Endothelial cell of umbilical vein (primary cell): Measurements from ENCODE around the gene MGP. TPM values are rescaled to one million over a fixed set of nuclear protein-coding genes. Genes with fewer than 3 reads are reported as not detected.

Experiments used
- BruUV-seq: library from RNA; stranded (reverse); fragments of 400-500 nt; replicated peaks from 2 replicates; lab custom pipeline; 2021; lab: Mats Ljungman, UMichigan
- CTCF ChIA-PET: fragments of 300-600, 350-600 bp; sonication (Branson Sonifier 250); formaldehyde crosslinking; loops from one replicate; lab custom pipeline; 2021; ENCODE audit warnings: antibody characterized with exemption, inconsistent platforms; lab: Charles Lee
- POLR2A ChIA-PET: fragments of 300-600, 350-600 bp; sonication (Branson Sonifier 250); formaldehyde crosslinking; loops from one replicate; lab custom pipeline; 2021; ENCODE audit warnings: antibody characterized with exemption, inconsistent platforms; lab: Charles Lee
- DNase-seq: peaks from one replicate; pipeline ENCODE4 v3.0.0-alpha.2; 2011; ENCODE audit warnings: low read depth, low spot score
- FAIRE-seq: peaks from 2 replicates; lab custom pipeline; 2011; peaks lifted over from hg19 to GRCh38; lab: Jason Lieb, UNC
- H2AFZ ChIP-seq: 2 replicates; pipeline ENCODE4 v1.6.0; 2012; ENCODE audit warnings: low read depth, low read length, control low read depth, inconsistent platforms
- H3K27ac ChIP-seq: 2 replicates; pipeline ENCODE4 v1.5.1; 2011; ENCODE audit warnings: low read depth, mild to moderate bottlenecking, control low read depth, low read length, moderate library complexity; ENCODE audit not compliant: insufficient read depth
- H3K27me3 ChIP-seq, 2 experiments: 2 replicates each; pipeline versions ENCODE4 v1.6.0 to v1.6.1; 2011; ENCODE audit warnings: low read length in 2 of 2, mixed read lengths in 1 of 2; ENCODE audit not compliant: control insufficient read depth in 2 of 2, insufficient read depth in 2 of 2
- H3K36me3 ChIP-seq, 2 experiments: 2 replicates in 1 of 2; 3 replicates in 1 of 2; pipeline ENCODE4 v1.5.1; 2011; ENCODE audit warnings: low read length in 2 of 2, mild to moderate bottlenecking in 1 of 2, moderate library complexity in 1 of 2; ENCODE audit not compliant: control insufficient read depth in 2 of 2, insufficient read depth in 2 of 2; ENCODE audit errors: extremely low read depth in 1 of 2
- H3K4me1 ChIP-seq: 3 replicates; pipeline ENCODE4 v1.5.1; 2011; ENCODE audit warnings: mild to moderate bottlenecking, low read length; ENCODE audit not compliant: control insufficient read depth, insufficient read depth; ENCODE audit errors: extremely low read depth
- H3K4me2 ChIP-seq: 2 replicates; pipeline ENCODE4 v1.6.1; 2011; ENCODE audit warnings: low read length, control low read depth, mixed read lengths; ENCODE audit not compliant: insufficient read depth
- H3K4me3 ChIP-seq, 3 experiments: fragments of 200-600 bp in 1 of 3; sonication (generic), shearing (Covaris generic) in 1 of 3; replicated peaks in 1 of 3; 2 replicates each; pipeline ENCODE4 v1.5.1; 2011 to 2016; ENCODE audit warnings: control low read depth in 3 of 3, low read length in 3 of 3, mild to moderate bottlenecking in 2 of 3, inconsistent platforms in 1 of 3, low read depth in 1 of 3, moderate library complexity in 1 of 3; ENCODE audit not compliant: insufficient read depth in 1 of 3
- H3K79me2 ChIP-seq: 2 replicates; pipeline ENCODE4 v1.6.0; 2012; ENCODE audit warnings: low read length, inconsistent platforms; ENCODE audit not compliant: control insufficient read depth, insufficient read depth
- H3K9ac ChIP-seq: replicated peaks from 2 replicates; pipeline ENCODE3; 2011; ENCODE audit warnings: low read length, control low read depth; ENCODE audit not compliant: insufficient read depth; ENCODE audit errors: extremely low read depth
- H3K9me1 ChIP-seq: replicated peaks from 3 replicates; pipeline ENCODE4 v1.6.0; 2011; ENCODE audit warnings: mild to moderate bottlenecking, low read length; ENCODE audit not compliant: control insufficient read depth, insufficient read depth; ENCODE audit errors: extremely low read depth
- H3K9me3 ChIP-seq: replicated peaks from 2 replicates; pipeline ENCODE4 v1.5.1; 2012; ENCODE audit warnings: low read length, inconsistent platforms; ENCODE audit not compliant: control insufficient read depth, insufficient read depth
- H4K20me1 ChIP-seq: replicated peaks from 2 replicates; pipeline ENCODE3; 2011; ENCODE audit warnings: mild to moderate bottlenecking, low read length; ENCODE audit not compliant: control insufficient read depth, insufficient read depth; ENCODE audit errors: extremely low read depth
- FOS ChIP-seq: IDR thresholded peaks from 2 replicates; pipeline ENCODE4 v1.6.1; 2011; ENCODE audit warnings: mild to moderate bottlenecking, low read length, moderate library complexity, borderline replicate concordance; ENCODE audit not compliant: insufficient read depth
- GATA2 ChIP-seq: IDR thresholded peaks from 2 replicates; pipeline ENCODE4 v1.7.0; 2011; ENCODE audit warnings: low read depth, mild to moderate bottlenecking, moderate library complexity, mixed read lengths, low read length; ENCODE audit not compliant: insufficient read length, insufficient read depth
- JUN ChIP-seq: IDR thresholded peaks from 2 replicates; pipeline ENCODE4 v1.6.1; 2011; ENCODE audit warnings: borderline replicate concordance, low read depth; ENCODE audit not compliant: insufficient read length, insufficient read depth
- POLR2A ChIP-seq: IDR thresholded peaks from 2 replicates; pipeline ENCODE4 v1.6.1; 2012; ENCODE audit warnings: low read depth, mild to moderate bottlenecking, control low read depth, low read length
- POLR2AphosphoS5 ChIP-seq: IDR thresholded peaks from 2 replicates; pipeline ENCODE4 v1.6.1; 2012; ENCODE audit warnings: low read depth, mild to moderate bottlenecking, control low read depth, low read length, moderate library complexity; ENCODE audit not compliant: insufficient read depth
- dilution Hi-C: fragments of 300-500 bp; cut with MboI; formaldehyde crosslinking; loops from one replicate; pipeline ENCODE4 v1.15.0; 2019; ENCODE audit warnings: low sequenced_read_pairs; ENCODE audit not compliant: extremely low pct_ligation_motif_present
- intact Hi-C: fragments of 100-400 bp; cut with micrococcal nuclease; formaldehyde crosslinking; loops from one replicate; pipeline ENCODE4 v1.10.0; 2022
- polyA plus RNA-seq, 4 experiments: library from polyadenylated mRNA; depleted of rRNA in 3 of 4; stranded (reverse) in 3 of 4; unstranded in 1 of 4; fragments of >200 nt; gene quantifications; 2 replicates each; pipeline versions ENCODE4 v1.2.1 to v1.2.3, GENCODE V29; 2011 to 2012; ENCODE audit warnings: missing spikeins in 1 of 4
- total RNA-seq: library from RNA; stranded (reverse); gene quantifications from 2 replicates; pipeline ENCODE4 v1.2.3, GENCODE V29; 2021
- TF ChIP-seq, protein P1 (sequence below), 2 donors: IDR thresholded peaks; 1 replicate in 1 of 2; 2 replicates in 1 of 2; pipeline ENCODE4 v1.5.1; 2011; ENCODE audit warnings: low read length in 2 of 2, mild to moderate bottlenecking in 2 of 2, moderate library complexity in 2 of 2, control low read depth in 1 of 2, inconsistent platforms in 1 of 2, low read depth in 1 of 2; ENCODE audit not compliant: insufficient read depth in 1 of 2; ENCODE audit errors: extremely low read depth in 1 of 2
- TF ChIP-seq, protein P2 (sequence below): IDR thresholded peaks from 2 replicates; pipeline ENCODE4 v1.6.1; 2011; ENCODE audit not compliant: insufficient read depth, insufficient read length

The MGP gene
- total and polyA plus RNA-seq, 2 donors (not counting 3 experiments of a cell fraction or from before 2014, with no cell fraction given) = 284 to 479 TPM

DNA sequence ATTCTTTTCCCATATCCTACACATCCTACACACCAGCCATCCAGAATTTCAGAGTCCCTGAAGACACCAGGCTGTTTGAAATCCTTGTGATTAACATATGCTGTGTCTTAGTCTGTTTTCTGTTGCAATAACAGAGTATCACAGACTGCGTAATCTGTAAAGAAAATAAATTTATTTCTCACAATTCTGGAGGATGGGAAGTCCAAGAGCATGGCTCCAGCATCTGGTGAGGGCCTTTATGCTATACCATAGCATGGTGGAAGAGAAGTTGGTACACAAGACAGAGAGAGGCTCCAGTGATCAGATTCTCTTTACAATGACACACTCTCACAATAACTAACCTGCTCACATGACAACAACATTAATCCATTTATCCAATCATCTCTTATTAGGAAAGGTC, 46.4 kb downstream of the MGP start:
- Histone ChIP-seq H3K79me2 (peaks cover 18% of the 10 kb centered on the region), H3K4me2 (no peak overlapping the region), H3K9me1 (no peaks in the 10 kb centered on the region), H3K36me3 (peaks cover 0 to 6% of the 10 kb centered on the region in 2 experiments), H3K4me3 (no peak overlapping the region), H3K9ac (no peak overlapping the region), H3K9me3 (no peaks in the 10 kb centered on the region), H3K27ac (no peak overlapping the region), H3K4me1 (peaks cover 71% of the 10 kb centered on the region), H3K27me3 (no peaks in the 10 kb centered on the region), H4K20me1 (no peaks in the 10 kb centered on the region), H2AFZ (no peak overlapping the region)
- TF ChIP-seq POLR2A = no peak
- intact Hi-C loops (no loop called here), dilution Hi-C loops (loop anchor here (10.0 kb wide), 1 partner anchor 116 kb away; no protein-coding TSS in a partner anchor)
- FAIRE-seq = no peak
- no TSS peak for BruUV-seq
- ChIA-PET POLR2A (no interaction called here), CTCF (no interaction called here)
- no peak for DNase-seq

DNA sequence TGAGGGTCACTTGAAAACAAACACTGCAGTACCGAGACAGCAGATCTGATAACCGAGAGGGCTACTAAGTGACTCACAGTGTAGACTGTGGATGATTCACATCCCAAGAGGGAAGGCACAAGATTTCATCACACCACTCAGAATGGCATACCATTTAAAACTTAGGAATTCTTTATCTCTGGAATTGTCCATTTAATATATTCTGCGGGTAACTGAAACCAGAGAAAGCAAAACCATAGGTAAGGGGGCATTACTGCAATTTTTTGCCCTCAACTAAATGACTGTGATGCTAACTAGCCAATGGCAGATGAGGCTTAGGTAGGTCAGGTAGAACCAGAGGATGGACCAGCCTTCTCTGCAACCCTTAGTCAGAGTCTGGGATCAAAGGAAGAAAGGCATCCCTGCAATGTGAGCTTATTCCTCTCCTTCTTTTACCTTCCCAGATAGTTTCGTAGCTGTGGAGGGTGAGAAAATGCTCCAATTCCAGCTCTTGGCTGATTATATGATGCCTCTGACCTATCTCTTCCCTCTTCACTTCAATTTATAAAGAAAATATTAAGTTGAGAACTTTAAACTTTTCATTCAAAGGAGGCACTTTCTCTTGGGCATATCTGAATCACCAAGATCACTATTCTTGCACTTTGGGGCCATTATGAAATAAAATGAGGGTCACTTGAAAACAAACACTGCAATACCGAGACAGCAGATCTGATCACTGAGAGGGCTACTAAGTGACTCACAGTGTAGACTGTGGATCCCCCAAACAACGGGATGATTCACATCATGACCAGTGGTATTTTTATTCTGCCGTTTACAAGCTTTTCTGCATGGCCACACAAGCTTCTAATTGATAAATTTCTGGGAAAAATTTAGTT, 49.1 kb downstream of the MGP start:
- ChIA-PET POLR2A (interaction anchor here (1.6 kb wide), 1 partner anchor 33 kb away, joined by 6 read pairs; the partner anchor contains the start of genes C12orf60 and WBP11), CTCF (interaction anchor here (0.6 to 2.1 kb wide), 7 partner anchors 11 to 599 kb away, joined by 3 to 13 read pairs (median 5); no protein-coding TSS in a partner anchor)
- H3K9ac ChIP-seq = peak overlapping the region; percentile 30
- peaks cover 12% of the 10 kb centered on the region for H3K79me2 ChIP-seq
- intact Hi-C loops (loop anchor here (1.0 kb wide), 1 partner anchor 33 kb away; the partner anchor contains the start of genes C12orf60 and WBP11), dilution Hi-C loops (loop anchor here (10.0 kb wide), 1 partner anchor 118 kb away; no protein-coding TSS in a partner anchor)
- DNase-seq (peak; percentile 86), FAIRE-seq (peak; percentile 87)
- H4K20me1 ChIP-seq = no peaks in the 10 kb centered on the region
- TF ChIP-seq FOS (peak; percentile 95), JUN (peak; percentile 91), GATA2 (peak; percentile 97), POLR2AphosphoS5 (peak; percentile 30)
- TF ChIP-seq, protein P1, sequence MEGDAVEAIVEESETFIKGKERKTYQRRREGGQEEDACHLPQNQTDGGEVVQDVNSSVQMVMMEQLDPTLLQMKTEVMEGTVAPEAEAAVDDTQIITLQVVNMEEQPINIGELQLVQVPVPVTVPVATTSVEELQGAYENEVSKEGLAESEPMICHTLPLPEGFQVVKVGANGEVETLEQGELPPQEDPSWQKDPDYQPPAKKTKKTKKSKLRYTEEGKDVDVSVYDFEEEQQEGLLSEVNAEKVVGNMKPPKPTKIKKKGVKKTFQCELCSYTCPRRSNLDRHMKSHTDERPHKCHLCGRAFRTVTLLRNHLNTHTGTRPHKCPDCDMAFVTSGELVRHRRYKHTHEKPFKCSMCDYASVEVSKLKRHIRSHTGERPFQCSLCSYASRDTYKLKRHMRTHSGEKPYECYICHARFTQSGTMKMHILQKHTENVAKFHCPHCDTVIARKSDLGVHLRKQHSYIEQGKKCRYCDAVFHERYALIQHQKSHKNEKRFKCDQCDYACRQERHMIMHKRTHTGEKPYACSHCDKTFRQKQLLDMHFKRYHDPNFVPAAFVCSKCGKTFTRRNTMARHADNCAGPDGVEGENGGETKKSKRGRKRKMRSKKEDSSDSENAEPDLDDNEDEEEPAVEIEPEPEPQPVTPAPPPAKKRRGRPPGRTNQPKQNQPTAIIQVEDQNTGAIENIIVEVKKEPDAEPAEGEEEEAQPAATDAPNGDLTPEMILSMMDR (IDR thresholded peaks at IDR 0.05; ENCODE audit: extremely low read depth in 1 of 2, insufficient read depth in 1 of 2, low read depth in 1 of 2, low read length in 2 of 2) = no peak
- TF ChIP-seq, protein P2, sequence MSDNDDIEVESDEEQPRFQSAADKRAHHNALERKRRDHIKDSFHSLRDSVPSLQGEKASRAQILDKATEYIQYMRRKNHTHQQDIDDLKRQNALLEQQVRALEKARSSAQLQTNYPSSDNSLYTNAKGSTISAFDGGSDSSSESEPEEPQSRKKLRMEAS = no peak
- H3K9me1 ChIP-seq = no peaks in the 10 kb centered on the region
- peaks cover 0 to 6% of the 10 kb centered on the region in 2 experiments for H3K36me3 ChIP-seq
- H3K27me3 ChIP-seq = no peaks in the 10 kb centered on the region
- peak overlapping the region; percentile 6 for H2AFZ ChIP-seq
- H3K9me3 ChIP-seq = no peaks in the 10 kb centered on the region
- peak overlapping the region; percentile 83 for H3K27ac ChIP-seq
- peak overlapping the region in 1 of 3 experiments; percentile 31 for H3K4me3 ChIP-seq
- TSS peak; percentile 76 for BruUV-seq
- peak overlapping the region; percentile 89 for H3K4me2 ChIP-seq
- peaks cover 56% of the 10 kb centered on the region for H3K4me1 ChIP-seq
